GM12892 (cell line): ENCODE results near the gene CSTB.

Source experiments
- POLR2A ChIP-seq: IDR thresholded peaks from 2 replicates; pipeline ENCODE4 v1.6.1; 2011; ENCODE audit warnings: low read depth, low read length, control low read depth
- POLR2AphosphoS5 ChIP-seq: IDR thresholded peaks from 2 replicates; pipeline ENCODE4 v1.6.1; 2011; ENCODE audit warnings: low read depth, low read length, control low read depth

DNA sequence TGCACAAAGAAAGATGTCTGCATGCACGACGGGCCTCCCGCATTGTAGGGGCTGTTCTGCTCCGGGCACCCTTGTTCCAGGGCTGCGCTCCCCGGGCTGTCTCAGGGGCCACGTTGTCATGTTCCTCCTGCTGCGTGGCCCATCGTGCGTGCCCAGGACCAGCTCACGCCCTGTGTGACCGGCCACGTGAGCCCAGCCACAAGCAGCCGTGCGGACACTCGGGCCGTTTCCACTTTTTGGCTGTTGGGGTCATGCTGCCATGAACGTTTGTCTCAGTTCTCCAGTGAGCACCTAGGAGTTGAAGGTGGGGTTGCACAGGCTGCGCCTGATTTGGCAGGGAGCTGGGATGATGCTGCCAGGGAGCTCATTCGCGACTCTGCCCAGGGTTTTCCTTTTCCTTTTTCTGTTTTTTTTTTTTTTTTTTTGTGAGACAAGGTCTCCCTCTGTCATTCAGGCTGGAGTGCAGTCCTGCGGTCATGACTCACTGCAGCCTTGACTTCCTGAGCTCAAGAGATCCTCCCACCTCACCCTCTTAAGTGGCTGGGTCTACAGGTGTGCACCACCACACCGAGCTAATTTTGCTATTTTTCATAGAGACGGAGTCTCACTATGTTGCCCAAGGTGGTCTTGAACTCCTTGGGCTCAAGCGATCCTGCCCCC lies 39.8 kb downstream of the CSTB start:
- TF ChIP-seq POLR2A: no peak
- no peak for TF ChIP-seq POLR2AphosphoS5
